ENCODE data around the gene TBC1D22A.

Gene TBC1D22A

GRCh38 chr22:47171441-47172221 is 409.2 kb downstream of the TBC1D22A start:
- Histone ChIP-seq H2BK120ac (ENCODE audit: low read depth, low read length) (no peak overlapping the region), H3K56ac (ENCODE audit: low read length) (no peak overlapping the region)

GRCh38 chr22:47172771-47173534 is 410.5 kb downstream of the TBC1D22A start:
- H3K36me3 ChIP-seq (ENCODE audit: control insufficient read depth, insufficient read depth, low read length), result no peaks in the 10 kb centered on the region
- no peak overlapping the region for H3K4me3 ChIP-seq (ENCODE audit: low read length)
- H3K79me2 ChIP-seq (ENCODE audit: control insufficient read depth, insufficient read depth, low read length), result no peaks in the 10 kb centered on the region
- DNase-seq, result no peak
- H4K8ac ChIP-seq (ENCODE audit: low read depth, low read length), result no peak overlapping the region
- no peaks in the 10 kb centered on the region for H3K4me1 ChIP-seq (ENCODE audit: control insufficient read depth, low read depth, low read length)
- H3K18ac ChIP-seq (ENCODE audit: low read length), result no peak overlapping the region
- H3K4ac ChIP-seq (ENCODE audit: low read depth, low read length), result no peak overlapping the region
- no peak overlapping the region for H2BK5ac ChIP-seq (ENCODE audit: low read length)
- no peak overlapping the region for H3K27ac ChIP-seq (ENCODE audit: low read depth, low read length)
- no peak overlapping the region for H2BK120ac ChIP-seq (ENCODE audit: low read depth, low read length)
- H2AK5ac ChIP-seq (ENCODE audit: low read length), result no peak overlapping the region
- no peaks in the 10 kb centered on the region for H3K79me1 ChIP-seq (ENCODE audit: low read length)
- H2BK15ac ChIP-seq (replicated peaks; ENCODE audit: low read depth), result no peak overlapping the region
- H3K9ac ChIP-seq (ENCODE audit: low read length), result no peak overlapping the region
- H4K5ac ChIP-seq (ENCODE audit: low read length), result no peak overlapping the region
- WGBS (ENCODE audit: extremely low coverage, insufficient coverage, low lambda C conversion rate), result no CpG with 5 or more reads among the region's 21 CpGs
- no peak overlapping the region for H3K56ac ChIP-seq (ENCODE audit: low read length)
- no peaks in the 10 kb centered on the region for H3K27me3 ChIP-seq (ENCODE audit: insufficient read depth, low read length, poor library complexity)
- no peak overlapping the region for H3K23ac ChIP-seq (ENCODE audit: low read length)
- no peak overlapping the region for H3K4me2 ChIP-seq (ENCODE audit: low read length)

More at GRCh38 chr22:47171441-47172221, 409.2 kb downstream of the TBC1D22A start:
- no CpG with 5 or more reads among the region's 20 CpGs for WGBS (ENCODE audit: extremely low coverage, insufficient coverage, low lambda C conversion rate)
- H4K5ac ChIP-seq (ENCODE audit: low read length), result no peak overlapping the region
- DNase-seq, result no peak
- H3K79me2 ChIP-seq (ENCODE audit: control insufficient read depth, insufficient read depth, low read length), result no peaks in the 10 kb centered on the region
- H3K4me2 ChIP-seq (ENCODE audit: low read length), result no peak overlapping the region
- H3K79me1 ChIP-seq (ENCODE audit: low read length), result no peaks in the 10 kb centered on the region
- H3K4me1 ChIP-seq (ENCODE audit: control insufficient read depth, low read depth, low read length), result no peaks in the 10 kb centered on the region
- H3K18ac ChIP-seq (ENCODE audit: low read length), result no peak overlapping the region
- H3K23ac ChIP-seq (ENCODE audit: low read length), result no peak overlapping the region
- H3K27ac ChIP-seq (ENCODE audit: low read depth, low read length), result no peak overlapping the region
- no peak overlapping the region for H2BK5ac ChIP-seq (ENCODE audit: low read length)
- H3K4ac ChIP-seq (ENCODE audit: low read depth, low read length), result no peak overlapping the region
- no peak overlapping the region for H3K4me3 ChIP-seq (ENCODE audit: low read length)
- H2AK5ac ChIP-seq (ENCODE audit: low read length), result no peak overlapping the region
- no peak overlapping the region for H3K9ac ChIP-seq (ENCODE audit: low read length)
- no peak overlapping the region for H4K8ac ChIP-seq (ENCODE audit: low read depth, low read length)
- no peaks in the 10 kb centered on the region for H3K27me3 ChIP-seq (ENCODE audit: insufficient read depth, low read length, poor library complexity)
- no peaks in the 10 kb centered on the region for H3K36me3 ChIP-seq (ENCODE audit: control insufficient read depth, insufficient read depth, low read length)
- no peak overlapping the region for H2BK15ac ChIP-seq (replicated peaks; ENCODE audit: low read depth)

- H3K56ac ChIP-seq (ENCODE audit: low read length), result no peak overlapping the region
- H3K79me1 ChIP-seq (ENCODE audit: low read length), result no peaks in the 10 kb centered on the region
- no peak overlapping the region for H3K4ac ChIP-seq (ENCODE audit: low read depth, low read length)
- H3K4me1 ChIP-seq (ENCODE audit: control insufficient read depth, low read depth, low read length), result no peaks in the 10 kb centered on the region
- no peak for DNase-seq
- no peak overlapping the region for H2BK120ac ChIP-seq (ENCODE audit: low read depth, low read length)
- no peak overlapping the region for H3K23ac ChIP-seq (ENCODE audit: low read length)
- no peak overlapping the region for H2BK15ac ChIP-seq (replicated peaks; ENCODE audit: low read depth)
- H3K27ac ChIP-seq (ENCODE audit: low read depth, low read length), result no peak overlapping the region
- no peak overlapping the region for H3K18ac ChIP-seq (ENCODE audit: low read length)
- no peak overlapping the region for H3K9ac ChIP-seq (ENCODE audit: low read length)
- no peak overlapping the region for H2AK5ac ChIP-seq (ENCODE audit: low read length)
- no CpG with 5 or more reads among the region's 17 CpGs for WGBS (ENCODE audit: extremely low coverage, insufficient coverage, low lambda C conversion rate)
- no peaks in the 10 kb centered on the region for H3K27me3 ChIP-seq (ENCODE audit: insufficient read depth, low read length, poor library complexity)
- no peak overlapping the region for H3K4me2 ChIP-seq (ENCODE audit: low read length)
- H3K36me3 ChIP-seq (ENCODE audit: control insufficient read depth, insufficient read depth, low read length), result no peaks in the 10 kb centered on the region
- H4K5ac ChIP-seq (ENCODE audit: low read length), result no peak overlapping the region
- H3K4me3 ChIP-seq (ENCODE audit: low read length), result no peak overlapping the region
- no peak overlapping the region for H4K8ac ChIP-seq (ENCODE audit: low read depth, low read length)
- no peak overlapping the region for H2BK5ac ChIP-seq (ENCODE audit: low read length)
- no peaks in the 10 kb centered on the region for H3K79me2 ChIP-seq (ENCODE audit: control insufficient read depth, insufficient read depth, low read length)
These were observed 411.1 kb downstream of the TBC1D22A start for GRCh38 chr22:47173535-47174021.

GRCh38 chr22:47174096-47174495 is 411.6 kb downstream of the TBC1D22A start:
- no CpG with 5 or more reads among the region's 21 CpGs for WGBS (ENCODE audit: extremely low coverage, insufficient coverage, low lambda C conversion rate)
- H3K79me2 ChIP-seq (ENCODE audit: control insufficient read depth, insufficient read depth, low read length), result no peaks in the 10 kb centered on the region
- no peak overlapping the region for H3K4ac ChIP-seq (ENCODE audit: low read depth, low read length)

GRCh38 chr22:47174671-47175112 is 412.2 kb downstream of the TBC1D22A start:
- no peaks in the 10 kb centered on the region for H3K4me1 ChIP-seq (ENCODE audit: control insufficient read depth, low read depth, low read length)
- H3K56ac ChIP-seq (ENCODE audit: low read length), result no peak overlapping the region
- no peak overlapping the region for H3K4ac ChIP-seq (ENCODE audit: low read depth, low read length)
- no peak overlapping the region for H3K4me2 ChIP-seq (ENCODE audit: low read length)
- no peak overlapping the region for H3K27ac ChIP-seq (ENCODE audit: low read depth, low read length)
- DNase-seq, result no peak
- H3K79me1 ChIP-seq (ENCODE audit: low read length), result no peaks in the 10 kb centered on the region
- no peak overlapping the region for H3K9ac ChIP-seq (ENCODE audit: low read length)
- no peaks in the 10 kb centered on the region for H3K27me3 ChIP-seq (ENCODE audit: insufficient read depth, low read length, poor library complexity)
- H3K23ac ChIP-seq (ENCODE audit: low read length), result no peak overlapping the region
- no peak overlapping the region for H4K8ac ChIP-seq (ENCODE audit: low read depth, low read length)
- H3K36me3 ChIP-seq (ENCODE audit: control insufficient read depth, insufficient read depth, low read length), result no peaks in the 10 kb centered on the region
- no peak overlapping the region for H3K4me3 ChIP-seq (ENCODE audit: low read length)
- WGBS (ENCODE audit: extremely low coverage, insufficient coverage, low lambda C conversion rate), result no CpG with 5 or more reads among the region's 14 CpGs
- no peaks in the 10 kb centered on the region for H3K79me2 ChIP-seq (ENCODE audit: control insufficient read depth, insufficient read depth, low read length)
- no peak overlapping the region for H2BK5ac ChIP-seq (ENCODE audit: low read length)
- H4K5ac ChIP-seq (ENCODE audit: low read length), result no peak overlapping the region
- no peak overlapping the region for H2BK120ac ChIP-seq (ENCODE audit: low read depth, low read length)
- no peak overlapping the region for H2BK15ac ChIP-seq (replicated peaks; ENCODE audit: low read depth)
- H2AK5ac ChIP-seq (ENCODE audit: low read length), result no peak overlapping the region
- no peak overlapping the region for H3K18ac ChIP-seq (ENCODE audit: low read length)

More at GRCh38 chr22:47174096-47174495, 411.6 kb downstream of the TBC1D22A start:
- no peak overlapping the region for H3K9ac ChIP-seq (ENCODE audit: low read length)
- H2AK5ac ChIP-seq (ENCODE audit: low read length), result no peak overlapping the region
- no peaks in the 10 kb centered on the region for H3K79me1 ChIP-seq (ENCODE audit: low read length)
- no peak overlapping the region for H3K4me2 ChIP-seq (ENCODE audit: low read length)
- no peaks in the 10 kb centered on the region for H3K36me3 ChIP-seq (ENCODE audit: control insufficient read depth, insufficient read depth, low read length)
- H4K8ac ChIP-seq (ENCODE audit: low read depth, low read length), result no peak overlapping the region
- no peak overlapping the region for H2BK5ac ChIP-seq (ENCODE audit: low read length)
- H3K4me3 ChIP-seq (ENCODE audit: low read length), result no peak overlapping the region
- H3K18ac ChIP-seq (ENCODE audit: low read length), result no peak overlapping the region
- H2BK15ac ChIP-seq (replicated peaks; ENCODE audit: low read depth), result no peak overlapping the region
- no peak overlapping the region for H3K56ac ChIP-seq (ENCODE audit: low read length)
- no peaks in the 10 kb centered on the region for H3K27me3 ChIP-seq (ENCODE audit: insufficient read depth, low read length, poor library complexity)
- no peak overlapping the region for H3K27ac ChIP-seq (ENCODE audit: low read depth, low read length)
- DNase-seq, result no peak
- no peak overlapping the region for H4K5ac ChIP-seq (ENCODE audit: low read length)
- H3K4me1 ChIP-seq (ENCODE audit: control insufficient read depth, low read depth, low read length), result no peaks in the 10 kb centered on the region
- H2BK120ac ChIP-seq (ENCODE audit: low read depth, low read length), result no peak overlapping the region
- H3K23ac ChIP-seq (ENCODE audit: low read length), result no peak overlapping the region

Data from mesendoderm (in vitro differentiated cells).